ENCODE measurements around the gene PAX7. TPM values are rescaled to one million over a fixed set of nuclear protein-coding genes. Genes with fewer than 3 reads are reported as not detected.

The PAX7 gene
- total and polyA plus RNA-seq, 2 donors (not counting 1 experiment from before 2014, with no cell fraction given): not detected

GRCh38 chr1:18723701-18724411 lies 93.2 kb downstream of the PAX7 start:
- CTCF ChIA-PET: no interaction called here
- intact Hi-C loops (cut with micrococcal nuclease): no loop called here

More at GRCh38 chr1:18723701-18724411, 93.2 kb downstream of the PAX7 start:
- no peak overlapping the region for H3K9ac ChIP-seq (ENCODE audit: low read length)
- H3K27me3 ChIP-seq (replicated peaks in 1 of 4; ENCODE audit: control extremely low read depth in 1 of 4, control insufficient read depth in 3 of 4, insufficient read depth in 4 of 4, low read length in 3 of 4): peaks cover 0 to 47% (median 8%) of the 10 kb centered on the region in 4 experiments
- WGBS (ENCODE audit: insufficient coverage): 21% methylated on average over 17 of the region's 19 CpGs
- H3K27ac ChIP-seq (ENCODE audit: low read length in 2 of 2): no peak overlapping the region
- H3K36me3 ChIP-seq (replicated peaks in 1 of 2; ENCODE audit: control extremely low read depth in 1 of 2, control insufficient read depth in 1 of 2, extremely low read depth in 1 of 2, insufficient read depth in 2 of 2, low read length in 1 of 2): no peaks in the 10 kb centered on the region
- peaks cover 0 to 4% (median 0%) of the 10 kb centered on the region in 3 donors for H3K9me3 ChIP-seq (ENCODE audit: control extremely low read depth in 1 of 3, control insufficient read depth in 2 of 3, insufficient read depth in 1 of 3, low read length in 2 of 3)
- no peak overlapping the region for H3K4me3 ChIP-seq (ENCODE audit: control extremely low read depth in 1 of 5, extremely low read depth in 1 of 5, insufficient read depth in 1 of 5, low read depth in 2 of 5, low read length in 4 of 5)
- TF ChIP-seq CTCF (IDR thresholded peaks at IDR 0.05) (no peak), EZH2 (IDR thresholded peaks at IDR 0.05; ENCODE audit: borderline replicate concordance, insufficient read depth, low read depth, low read length, poor library complexity, severe bottlenecking) (no peak)
- no peak overlapping the region for H3K4me2 ChIP-seq (replicated peaks; ENCODE audit: low read depth, low read length, poor library complexity, severe bottlenecking)
- DNase-seq (no peak), ATAC-seq (ENCODE audit: low read depth) (no peak)
- H4K20me1 ChIP-seq (ENCODE audit: control insufficient read depth, insufficient read depth, low read length, poor library complexity, severe bottlenecking): no peaks in the 10 kb centered on the region
- POLR2A ChIA-PET: no interaction called here
- H3K4me1 ChIP-seq (ENCODE audit: control insufficient read depth in 2 of 2, insufficient read depth in 2 of 2, low read length in 2 of 2): no peaks in the 10 kb centered on the region
- H3K27me3 Mint-ChIP-seq: peaks cover 74% of the 10 kb centered on the region
- no peaks in the 10 kb centered on the region for H3K4me1 Mint-ChIP-seq
- no peak overlapping the region for H3K27ac Mint-ChIP-seq
- H3K9me3 Mint-ChIP-seq (ENCODE audit: insufficient read depth): no peaks in the 10 kb centered on the region
- H3K79me2 ChIP-seq (ENCODE audit: control insufficient read depth, insufficient read depth, low read length): no peaks in the 10 kb centered on the region
- no peak overlapping the region for H2AFZ ChIP-seq (ENCODE audit: insufficient read depth, low read depth, low read length, poor library complexity, severe bottlenecking)
- H3K4me3 Mint-ChIP-seq: no peak overlapping the region

Data from B cell (primary cell).